ENCODE data around the gene LARGE1.

GRCh38 chr22:33515795-33516194, 404.5 kb downstream of the LARGE1 start:
- TF ChIP-seq USF1 (IDR thresholded peaks at IDR 0.05) (no peak), MAX (IDR thresholded peaks at IDR 0.05) (no peak), TAF1 (IDR thresholded peaks at IDR 0.05; ENCODE audit: low read depth) (no peak), NFIC (IDR thresholded peaks at IDR 0.05) (no peak)
